ENCODE data around the gene LAMB3. TPM values are rescaled to one million over a fixed set of nuclear protein-coding genes. Genes with fewer than 3 reads are reported as not detected.

LAMB3 gene
- total RNA-seq (ENCODE audit: low replicate concordance) = 5.6 and 20.8 TPM in 2 replicates

GRCh38 chr1:209652121-209652735 lies at the start of gene LAMB3:
LAMB3 (minus strand) TSS chr1:209652425; CDS start chr1:209650944, 1,481 bp downstream.

GRCh38 chr1:209674957-209675564 lies 22.8 kb upstream of the LAMB3 start, which contains the start of gene G0S2:
G0S2 (plus strand) TSS chr1:209675412; CDS start chr1:209675685, 273 bp downstream.

GRCh38 chr1:209583408-209583807 lies 68.8 kb downstream of the LAMB3 start, which contains the start of gene CAMK1G:
CAMK1G (plus strand) TSS chr1:209583714; CDS start chr1:209594984, 11,270 bp downstream.

Other genes starting within 250 kb of the LAMB3 start
- gene CAMK1G, start 68.7 kb downstream of the LAMB3 start, total RNA-seq (ENCODE audit: low replicate concordance) = under 0.01 and 0.38 TPM in 2 replicates
- gene G0S2, start 23.0 kb upstream of the LAMB3 start, total RNA-seq (ENCODE audit: low replicate concordance) = 4.4 and 286 TPM in 2 replicates
- gene HSD11B1, start 52.4 kb upstream of the LAMB3 start, total RNA-seq (ENCODE audit: low replicate concordance) = 0.45 and 71.1 TPM in 2 replicates
- not detected in 2 replicates for gene TRAF3IP3, start 103.6 kb upstream of the LAMB3 start, total RNA-seq (ENCODE audit: low replicate concordance)
- 1.4 and 3.0 TPM in 2 replicates for gene C1orf74, start 132.1 kb upstream of the LAMB3 start, total RNA-seq (ENCODE audit: low replicate concordance)
- 0.47 and 7.7 TPM in 2 replicates for gene IRF6, start 153.7 kb upstream of the LAMB3 start, total RNA-seq (ENCODE audit: low replicate concordance)
- 5.6 and 6.4 TPM in 2 replicates for gene UTP25, start 175.5 kb upstream of the LAMB3 start, total RNA-seq (ENCODE audit: low replicate concordance)

Data from smooth muscle cell of the coronary artery (primary cell).